GM12874 (cell line): ENCODE results near the gene NET1.

Experiments
- CTCF ChIP-seq: IDR thresholded peaks from 2 replicates; pipeline ENCODE4 v1.5.1; 2011; ENCODE audit warnings: low read depth, mild to moderate bottlenecking, control low read depth, low read length, moderate library complexity; ENCODE audit not compliant: insufficient read depth

NET1 gene

GRCh38 chr10:5391790-5392189 lies 20.6 kb upstream of the NET1 start:
- no peak for TF ChIP-seq CTCF

GRCh38 chr10:5393529-5393928 lies 18.8 kb upstream of the NET1 start:
- TF ChIP-seq CTCF, result no peak

GRCh38 chr10:5395168-5395567 lies 17.2 kb upstream of the NET1 start:
- TF ChIP-seq CTCF, result no peak

- TF ChIP-seq CTCF, result no peak
Measured at GRCh38 chr10:5396556-5397300, 15.6 kb upstream of the NET1 start.

GRCh38 chr10:5399332-5399731 lies 13.0 kb upstream of the NET1 start:
- TF ChIP-seq CTCF, result no peak

- TF ChIP-seq CTCF, result no peak
Measured at GRCh38 chr10:5400468-5401240, 11.7 kb upstream of the NET1 start.

GRCh38 chr10:5402798-5403197 lies 9.6 kb upstream of the NET1 start:
- TF ChIP-seq CTCF, result no peak
